GM12801 (cell line): ENCODE results near the gene NR3C2.

Experiments used
- TF ChIP-seq, protein P1 (sequence below): IDR thresholded peaks from one replicate; pipeline ENCODE4 v1.5.1; 2011; ENCODE audit warnings: control low read depth; ENCODE audit not compliant: insufficient read length; ENCODE audit errors: extremely low read depth

The NR3C2 gene

DNA sequence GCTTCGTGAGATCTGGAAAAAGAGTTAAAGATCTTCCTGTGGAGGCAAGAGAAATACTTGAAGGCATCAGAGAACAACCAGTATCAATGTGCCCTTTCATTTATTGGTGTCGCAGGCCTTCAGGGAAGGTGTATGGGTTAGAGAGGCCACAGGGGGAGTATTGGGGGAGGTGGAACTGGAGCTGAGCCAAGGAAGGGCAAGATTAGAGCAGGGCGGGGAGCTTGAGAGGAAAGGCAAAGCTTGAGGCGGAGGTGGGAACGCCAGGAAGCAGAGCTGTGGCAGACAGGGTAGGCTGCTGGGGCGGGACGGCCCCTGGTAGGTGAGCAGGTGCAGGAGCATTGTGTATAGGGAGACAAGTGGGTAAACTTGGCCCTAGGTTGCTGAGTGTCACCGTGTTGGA, 380.4 kb downstream of the NR3C2 start:
- TF ChIP-seq, protein P1, sequence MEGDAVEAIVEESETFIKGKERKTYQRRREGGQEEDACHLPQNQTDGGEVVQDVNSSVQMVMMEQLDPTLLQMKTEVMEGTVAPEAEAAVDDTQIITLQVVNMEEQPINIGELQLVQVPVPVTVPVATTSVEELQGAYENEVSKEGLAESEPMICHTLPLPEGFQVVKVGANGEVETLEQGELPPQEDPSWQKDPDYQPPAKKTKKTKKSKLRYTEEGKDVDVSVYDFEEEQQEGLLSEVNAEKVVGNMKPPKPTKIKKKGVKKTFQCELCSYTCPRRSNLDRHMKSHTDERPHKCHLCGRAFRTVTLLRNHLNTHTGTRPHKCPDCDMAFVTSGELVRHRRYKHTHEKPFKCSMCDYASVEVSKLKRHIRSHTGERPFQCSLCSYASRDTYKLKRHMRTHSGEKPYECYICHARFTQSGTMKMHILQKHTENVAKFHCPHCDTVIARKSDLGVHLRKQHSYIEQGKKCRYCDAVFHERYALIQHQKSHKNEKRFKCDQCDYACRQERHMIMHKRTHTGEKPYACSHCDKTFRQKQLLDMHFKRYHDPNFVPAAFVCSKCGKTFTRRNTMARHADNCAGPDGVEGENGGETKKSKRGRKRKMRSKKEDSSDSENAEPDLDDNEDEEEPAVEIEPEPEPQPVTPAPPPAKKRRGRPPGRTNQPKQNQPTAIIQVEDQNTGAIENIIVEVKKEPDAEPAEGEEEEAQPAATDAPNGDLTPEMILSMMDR = no peak

DNA sequence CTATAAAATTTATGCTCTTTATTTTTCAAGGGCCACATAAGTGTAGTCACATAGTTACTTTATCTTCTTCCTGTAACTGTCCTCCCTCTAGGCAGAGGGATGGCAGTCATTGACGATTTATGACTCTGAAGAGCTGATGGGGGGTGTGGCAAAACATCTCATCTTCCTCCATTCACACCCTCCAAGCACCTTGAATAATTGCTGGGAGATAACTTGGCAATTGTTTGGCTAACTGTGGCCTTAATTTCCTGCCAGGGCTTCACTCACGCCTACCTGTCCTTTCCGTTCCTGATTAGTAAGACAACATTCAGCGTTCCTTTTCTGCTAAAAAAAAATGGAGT, 381.1 kb downstream of the NR3C2 start:
- TF ChIP-seq, protein P1 = no peak

DNA sequence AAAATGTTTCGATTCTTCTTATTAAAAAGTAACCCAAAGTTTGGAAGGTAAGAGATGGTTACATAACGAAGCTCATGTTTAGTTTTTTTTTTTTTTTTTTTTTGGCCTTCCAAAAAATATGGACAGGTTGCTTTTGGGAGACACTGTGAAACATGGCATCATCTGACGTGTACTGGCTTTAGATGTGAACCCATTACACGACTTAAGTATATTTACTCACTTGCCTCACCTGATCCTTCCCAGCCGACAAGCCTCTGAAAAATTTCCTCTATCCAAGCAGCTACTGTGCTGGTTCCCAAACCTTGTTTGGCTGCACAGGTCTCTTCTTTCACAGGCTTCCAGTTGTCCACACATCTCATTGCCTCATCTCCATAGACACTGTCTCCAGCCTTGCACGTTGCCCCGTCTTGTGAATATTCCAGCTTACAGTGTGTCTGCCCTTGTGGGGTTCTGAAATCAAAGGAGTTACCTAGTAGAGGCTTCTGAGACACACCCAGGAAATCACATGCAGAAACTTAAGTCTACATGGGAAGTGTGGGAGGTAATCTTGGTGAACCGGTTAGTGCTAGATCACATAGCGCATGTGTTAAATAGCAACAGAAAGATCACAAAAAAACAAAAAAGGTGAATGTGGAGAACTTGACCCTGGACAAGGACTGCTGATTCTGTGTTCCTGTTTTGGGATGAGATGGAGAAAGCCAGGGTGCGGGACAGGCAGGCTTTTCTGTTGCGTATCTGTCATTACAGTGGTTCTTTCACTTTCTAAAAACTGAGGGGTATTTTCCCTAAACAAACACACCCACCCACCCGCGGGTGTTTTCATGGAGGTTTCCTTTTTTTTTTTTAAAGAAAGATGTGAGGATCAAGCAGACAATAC, 381.7 kb downstream of the NR3C2 start:
- TF ChIP-seq, protein P1 = no peak

DNA sequence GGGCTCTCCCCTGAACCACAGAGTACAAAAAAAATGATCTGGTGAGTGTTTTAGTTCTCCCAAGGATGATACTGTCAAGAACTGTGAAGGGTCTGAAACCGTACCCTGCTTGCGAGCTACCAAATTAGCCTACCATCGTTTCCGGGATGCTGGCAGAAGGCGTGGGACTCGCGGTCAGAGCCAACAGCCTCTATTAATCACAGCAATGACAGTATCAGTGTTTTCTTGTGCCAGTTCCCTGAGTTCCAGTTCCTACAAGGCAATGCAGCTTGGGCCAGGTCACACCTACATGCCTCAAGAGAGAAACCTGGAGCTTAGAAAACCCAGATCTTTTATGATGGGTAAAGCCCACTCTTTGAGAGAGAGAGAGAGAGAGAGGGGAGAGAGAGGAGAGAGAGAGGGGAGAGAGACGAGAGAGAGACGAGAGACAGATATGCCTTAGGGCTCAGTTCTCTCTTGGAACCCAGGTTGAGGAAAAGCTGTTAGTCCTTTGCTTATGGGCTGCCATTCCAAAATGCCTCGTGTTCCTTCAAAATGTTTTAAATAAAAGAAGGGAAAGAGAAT, 382.5 kb downstream of the NR3C2 start:
- TF ChIP-seq, protein P1 = no peak

DNA sequence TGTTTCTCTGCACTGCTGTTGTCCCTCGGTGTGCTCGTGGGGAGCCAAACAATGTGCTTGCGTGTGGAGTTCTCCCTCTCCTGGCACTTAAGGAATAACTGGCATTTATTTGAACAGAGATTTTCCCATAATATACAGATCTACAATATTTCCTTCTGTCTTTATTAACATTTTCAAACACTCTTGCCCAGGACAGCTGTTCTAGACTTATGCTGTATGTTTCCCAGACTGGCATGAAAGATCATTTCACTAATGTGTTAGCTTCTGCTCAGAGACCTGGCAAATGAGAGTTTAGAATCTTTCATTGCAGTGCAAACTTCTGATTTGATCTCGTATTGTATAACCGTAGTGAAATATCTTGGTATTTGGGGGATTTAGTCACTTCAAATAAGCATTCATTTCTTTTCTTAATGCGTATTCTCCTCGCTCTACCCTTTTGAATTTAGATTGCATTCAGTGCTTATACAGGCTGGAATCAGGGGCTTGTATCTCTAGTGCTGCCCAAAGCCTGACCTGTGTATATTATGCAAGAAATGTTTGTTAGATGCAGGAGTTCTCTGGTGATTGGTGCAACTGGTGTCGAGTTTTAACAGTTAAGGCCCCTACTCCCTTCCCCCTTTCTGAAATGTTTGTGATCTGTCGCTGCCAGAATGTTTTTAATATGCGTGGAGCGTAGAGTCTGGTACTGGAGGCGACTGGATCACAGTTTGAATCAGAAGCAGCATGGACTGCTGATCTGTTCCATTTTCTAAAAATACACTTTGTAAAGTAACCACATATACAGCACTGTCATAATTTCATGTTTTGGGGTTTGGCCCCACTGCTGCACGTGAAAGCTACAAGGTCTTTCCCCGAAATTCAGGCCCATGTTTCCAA, 384.0 kb downstream of the NR3C2 start:
- TF ChIP-seq, protein P1 = no peak

DNA sequence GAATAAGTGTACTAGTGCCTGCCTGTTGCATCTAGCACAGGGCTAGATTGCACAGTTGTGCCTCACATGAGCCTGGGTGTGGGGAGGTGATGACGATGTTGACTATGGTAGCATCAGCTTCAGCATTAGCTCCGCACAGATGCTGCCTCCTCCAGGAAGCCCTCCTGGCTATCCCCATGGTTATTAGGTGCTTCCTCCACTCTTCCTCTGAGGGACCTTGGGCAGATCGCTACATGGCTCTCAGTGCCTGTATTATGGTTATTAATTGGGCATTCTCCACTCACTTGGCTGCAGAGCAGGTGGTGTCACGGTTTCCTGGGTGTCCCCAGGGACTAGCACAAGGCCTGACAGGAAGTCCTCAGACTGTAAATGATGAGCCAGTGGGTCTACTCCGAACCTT, 384.7 kb downstream of the NR3C2 start:
- TF ChIP-seq, protein P1 = no peak

DNA sequence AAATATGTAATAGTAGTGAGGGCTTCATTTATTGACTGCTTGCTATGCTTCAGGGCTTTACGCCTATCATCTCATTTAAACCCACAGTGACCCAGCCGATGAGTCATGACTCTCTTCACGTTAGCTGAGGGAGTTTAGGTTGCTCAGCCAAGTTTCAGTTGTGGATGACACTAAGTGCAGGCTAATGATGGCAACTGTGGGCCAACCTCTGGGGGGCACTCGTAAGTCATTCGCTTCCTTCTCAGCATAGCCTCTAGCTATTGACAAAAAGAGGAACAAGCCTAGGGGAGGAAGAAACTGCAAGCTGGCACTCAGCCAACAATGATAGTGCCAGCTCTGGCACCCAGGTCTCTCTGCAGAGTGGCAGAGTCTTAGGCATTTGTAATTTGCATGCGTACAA, 385.3 kb downstream of the NR3C2 start:
- TF ChIP-seq, protein P1 = no peak
